ENCODE data around the gene SENP1. TPM values are rescaled to one million over a fixed set of nuclear protein-coding genes. Genes with fewer than 3 reads are reported as not detected.

SENP1 gene
- total RNA-seq, 2 experiments from 2014 or later = 36.2 to 43.4 TPM

DNA sequence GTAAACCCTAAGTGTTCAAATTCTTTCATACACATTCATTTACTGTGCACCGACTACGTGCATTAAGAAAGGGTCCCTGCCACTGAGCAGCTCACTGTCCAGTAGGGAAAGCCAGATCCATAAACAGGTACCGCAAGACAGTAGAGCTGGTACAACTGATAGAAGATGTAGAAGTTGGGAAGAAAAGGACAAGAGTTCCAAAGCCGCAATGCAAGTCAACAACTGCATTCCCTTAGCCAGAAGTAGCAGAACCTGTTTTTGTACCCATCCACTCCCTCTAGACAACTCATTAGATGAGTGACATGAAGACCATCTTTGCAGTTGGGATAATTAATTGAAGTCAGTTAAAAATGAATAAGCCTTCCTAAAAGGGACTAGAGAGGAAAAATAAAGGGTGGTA lies 1.3 kb downstream of the SENP1 start:
- POLR2A ChIA-PET = interaction anchor here (1.3 to 4.3 kb wide), 3 partner anchors 12 to 53 kb away, joined by 3 to 41 read pairs (median 4); partner anchors contain the start of gene ASB8
- no peaks in the 10 kb centered on the region for H3K9me3 Mint-ChIP-seq
- H3K4me1 Mint-ChIP-seq = peaks cover 42% of the 10 kb centered on the region
- H3K27ac Mint-ChIP-seq = peak overlapping the region; percentile 40
- H3K36me3 Mint-ChIP-seq = peaks cover 5% of the 10 kb centered on the region
- ATAC-seq (ENCODE audit: low read depth) (no peak), DNase-seq (no peak)
- H3K4me3 Mint-ChIP-seq = peak overlapping the region; percentile 97
- no peaks in the 10 kb centered on the region for H3K27me3 Mint-ChIP-seq

DNA sequence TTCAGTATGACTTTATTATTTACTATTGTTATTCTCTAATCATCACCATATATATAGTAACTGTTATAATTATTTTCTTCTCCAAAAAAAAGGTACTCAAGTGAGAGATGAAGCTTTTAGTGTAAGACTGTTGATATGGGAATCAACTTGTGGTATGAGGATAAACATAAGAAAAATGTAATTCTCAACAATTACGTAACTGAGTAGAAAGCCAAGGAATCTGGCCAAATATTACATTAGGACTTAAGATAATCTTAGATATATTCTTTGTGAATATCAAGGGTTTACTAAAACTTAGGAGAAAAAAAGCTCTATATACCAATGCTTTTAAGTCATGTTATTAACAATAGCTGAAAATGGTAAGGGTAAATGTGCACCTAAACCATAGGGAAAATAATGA lies 13.3 kb downstream of the SENP1 start:
- DNase-seq (no peak), ATAC-seq (ENCODE audit: low read depth) (no peak)
- H3K27ac Mint-ChIP-seq = no peak overlapping the region
- POLR2A ChIA-PET = no interaction called here
- peaks cover 17% of the 10 kb centered on the region for H3K36me3 Mint-ChIP-seq
- no peak overlapping the region for H3K4me3 Mint-ChIP-seq
- no peaks in the 10 kb centered on the region for H3K9me3 Mint-ChIP-seq
- H3K27me3 Mint-ChIP-seq = no peaks in the 10 kb centered on the region
- H3K4me1 Mint-ChIP-seq = peaks cover 7% of the 10 kb centered on the region

DNA sequence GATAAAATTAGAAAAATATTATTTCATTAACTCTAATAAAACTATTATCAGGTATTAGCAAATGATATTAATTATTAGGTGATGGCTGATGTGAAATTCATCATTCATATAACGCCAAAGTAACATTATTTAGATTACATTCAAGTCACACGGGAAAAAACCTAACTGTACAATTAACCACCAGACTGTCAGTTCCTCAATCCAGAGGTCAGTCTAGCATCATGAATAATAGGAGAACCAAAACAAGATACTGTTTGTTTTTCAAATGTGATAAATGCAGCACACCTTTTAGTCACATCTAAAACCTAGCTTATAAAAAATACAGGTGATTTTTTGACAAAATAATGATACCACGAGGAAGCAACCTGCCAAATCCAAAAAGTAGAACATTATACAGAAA lies 19.6 kb downstream of the SENP1 start:
- POLR2A ChIA-PET = no interaction called here
- no peak overlapping the region for H3K4me3 Mint-ChIP-seq
- no peak overlapping the region for H3K27ac Mint-ChIP-seq
- no peak for DNase-seq
- peaks cover 14% of the 10 kb centered on the region for H3K36me3 Mint-ChIP-seq
- ATAC-seq (ENCODE audit: low read depth) = no peak
- H3K4me1 Mint-ChIP-seq = no peaks in the 10 kb centered on the region
- no peaks in the 10 kb centered on the region for H3K27me3 Mint-ChIP-seq
- H3K9me3 Mint-ChIP-seq = no peaks in the 10 kb centered on the region

DNA sequence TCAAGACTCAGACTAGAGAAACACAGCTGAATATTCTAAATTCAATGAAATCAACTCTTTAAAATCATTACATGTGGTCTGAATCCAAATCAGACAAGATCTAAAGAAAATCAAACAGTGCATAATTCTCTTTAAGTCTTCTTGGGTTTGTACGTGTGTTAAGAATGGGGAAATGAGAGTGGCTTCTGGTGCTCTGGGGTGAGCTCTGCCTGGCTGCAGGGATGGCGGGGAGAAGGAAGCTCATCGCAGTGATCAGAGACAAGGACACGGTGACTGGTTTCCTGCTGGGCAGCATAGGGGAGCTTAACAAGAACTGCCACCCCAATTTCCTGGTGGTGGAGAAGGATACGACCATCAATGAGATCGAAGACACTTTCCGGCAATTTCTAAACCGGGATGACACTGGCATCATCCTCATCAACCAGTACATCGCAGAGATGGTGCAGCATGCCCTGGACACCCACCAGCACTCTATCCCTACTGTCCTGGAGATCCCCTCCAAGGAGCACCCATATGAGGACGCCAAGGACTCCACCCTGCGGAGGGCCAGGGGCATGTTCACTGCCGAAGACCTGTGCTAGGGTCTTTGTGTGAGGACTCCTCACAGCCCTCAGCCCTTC lies 20.9 kb downstream of the SENP1 start:
- no peak for DNase-seq
- no peak overlapping the region for H3K4me3 Mint-ChIP-seq
- peaks cover 12% of the 10 kb centered on the region for H3K36me3 Mint-ChIP-seq
- no peaks in the 10 kb centered on the region for H3K4me1 Mint-ChIP-seq
- H3K9me3 Mint-ChIP-seq = no peaks in the 10 kb centered on the region
- H3K27ac Mint-ChIP-seq = no peak overlapping the region
- POLR2A ChIA-PET = interaction anchor here (0.6 kb wide), 2 partner anchors 53 to 1018 kb away, joined by 4 to 5 read pairs; no protein-coding TSS in a partner anchor
- no peaks in the 10 kb centered on the region for H3K27me3 Mint-ChIP-seq
- no peak for ATAC-seq (ENCODE audit: low read depth)

DNA sequence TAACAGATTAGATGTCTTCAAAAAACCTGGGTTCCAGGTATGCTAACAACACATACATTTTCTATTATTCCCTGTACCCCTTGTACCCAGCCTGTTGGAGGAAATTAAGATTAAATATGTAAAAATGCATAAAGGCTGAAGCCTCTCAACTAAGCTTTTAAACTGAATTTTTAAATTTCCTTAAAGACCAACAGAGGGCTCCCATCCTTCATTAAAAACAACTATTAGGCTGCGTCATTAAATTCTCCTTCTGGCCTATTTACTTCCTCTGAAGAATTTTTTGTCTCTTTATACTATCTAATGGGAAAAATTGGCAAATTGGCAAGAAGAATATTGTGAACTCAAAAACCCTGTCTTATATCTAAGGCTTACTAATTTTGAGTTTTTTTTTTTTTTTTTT lies 21.8 kb downstream of the SENP1 start:
- no peaks in the 10 kb centered on the region for H3K4me1 Mint-ChIP-seq
- DNase-seq (no peak), ATAC-seq (ENCODE audit: low read depth) (no peak)
- POLR2A ChIA-PET = interaction anchor here (0.6 to 0.9 kb wide), 4 partner anchors 10 to 1017 kb away, joined by 3 to 5 read pairs (median 4); no protein-coding TSS in a partner anchor
- peaks cover 14% of the 10 kb centered on the region for H3K36me3 Mint-ChIP-seq
- no peak overlapping the region for H3K27ac Mint-ChIP-seq
- no peaks in the 10 kb centered on the region for H3K9me3 Mint-ChIP-seq
- H3K27me3 Mint-ChIP-seq = no peaks in the 10 kb centered on the region
- H3K4me3 Mint-ChIP-seq = no peak overlapping the region

DNA sequence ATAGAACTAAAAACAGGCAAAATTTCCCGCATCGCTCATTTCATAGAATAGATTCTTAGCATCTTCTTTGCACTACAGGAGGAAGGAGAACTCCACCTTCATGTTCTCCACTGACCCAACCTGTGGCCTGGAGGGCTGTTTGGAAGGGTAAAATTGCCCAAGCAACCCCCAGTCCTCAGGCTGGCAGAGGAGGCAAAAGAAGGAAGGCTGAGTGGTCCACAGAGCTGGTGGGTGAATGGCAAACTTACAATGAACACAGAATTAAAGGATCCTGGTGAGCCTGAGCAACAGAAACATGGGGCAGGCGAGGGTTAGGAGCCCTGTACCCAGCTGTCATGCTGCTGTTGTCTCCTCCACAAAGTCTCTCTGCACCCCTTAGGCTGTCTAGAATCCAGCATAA lies 25.1 kb downstream of the SENP1 start:
- DNase-seq = no peak
- H3K36me3 Mint-ChIP-seq = peaks cover 25% of the 10 kb centered on the region
- H3K4me3 Mint-ChIP-seq = no peak overlapping the region
- no peaks in the 10 kb centered on the region for H3K9me3 Mint-ChIP-seq
- H3K27me3 Mint-ChIP-seq = no peaks in the 10 kb centered on the region
- POLR2A ChIA-PET = no interaction called here
- ATAC-seq (ENCODE audit: low read depth) = no peak
- peaks cover 2% of the 10 kb centered on the region for H3K4me1 Mint-ChIP-seq
- no peak overlapping the region for H3K27ac Mint-ChIP-seq

DNA sequence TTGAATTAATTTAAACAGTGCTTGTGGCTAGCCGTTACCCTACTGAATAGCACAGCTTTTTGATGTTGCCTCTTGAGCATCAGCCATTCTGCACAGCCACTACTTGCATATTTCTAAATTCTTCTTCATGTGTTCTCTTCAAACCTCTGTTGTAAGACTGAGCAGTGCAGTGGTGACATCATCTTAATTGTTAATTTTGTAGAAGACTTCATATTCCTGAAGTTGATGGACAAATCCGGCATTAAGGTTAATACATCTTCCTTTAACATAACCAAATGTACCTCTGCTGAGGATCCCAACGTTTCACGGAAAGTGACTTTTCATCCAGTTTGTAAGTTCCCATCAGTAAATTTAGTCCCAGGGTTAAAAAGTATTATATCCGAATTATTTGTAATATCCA lies 25.6 kb downstream of the SENP1 start:
- DNase-seq (no peak), ATAC-seq (ENCODE audit: low read depth) (no peak)
- Mint-ChIP-seq H3K4me3 (no peak overlapping the region), H3K27me3 (no peaks in the 10 kb centered on the region), H3K9me3 (no peaks in the 10 kb centered on the region), H3K27ac (no peak overlapping the region), H3K36me3 (peaks cover 25% of the 10 kb centered on the region), H3K4me1 (peaks cover 2% of the 10 kb centered on the region)
- POLR2A ChIA-PET = no interaction called here

DNA sequence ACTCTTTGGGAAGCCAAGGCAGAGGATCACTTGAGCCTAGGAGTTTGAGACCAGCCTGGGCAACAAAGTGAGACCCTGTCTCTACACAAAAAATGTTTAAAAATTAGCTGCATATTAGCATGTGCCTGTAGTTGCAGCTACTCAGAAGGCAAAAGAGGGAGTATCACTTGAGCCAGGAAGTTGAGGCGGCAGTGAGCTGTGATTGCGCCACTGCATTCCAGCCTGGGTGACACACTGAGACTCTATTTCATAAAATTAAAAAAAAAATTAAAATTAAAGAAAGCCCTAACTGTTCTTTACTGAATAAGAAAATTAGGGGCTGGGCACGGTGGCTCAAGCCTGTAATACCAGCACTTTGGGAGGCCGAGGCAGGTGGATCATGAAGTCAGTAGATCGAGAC lies 27.0 kb downstream of the SENP1 start:
- Mint-ChIP-seq H3K4me1 (peaks cover 2% of the 10 kb centered on the region), H3K27me3 (no peaks in the 10 kb centered on the region), H3K36me3 (peaks cover 21% of the 10 kb centered on the region), H3K4me3 (no peak overlapping the region), H3K9me3 (no peaks in the 10 kb centered on the region), H3K27ac (no peak overlapping the region)
- POLR2A ChIA-PET = no interaction called here
- ATAC-seq (ENCODE audit: low read depth) (no peak), DNase-seq (no peak)

DNA sequence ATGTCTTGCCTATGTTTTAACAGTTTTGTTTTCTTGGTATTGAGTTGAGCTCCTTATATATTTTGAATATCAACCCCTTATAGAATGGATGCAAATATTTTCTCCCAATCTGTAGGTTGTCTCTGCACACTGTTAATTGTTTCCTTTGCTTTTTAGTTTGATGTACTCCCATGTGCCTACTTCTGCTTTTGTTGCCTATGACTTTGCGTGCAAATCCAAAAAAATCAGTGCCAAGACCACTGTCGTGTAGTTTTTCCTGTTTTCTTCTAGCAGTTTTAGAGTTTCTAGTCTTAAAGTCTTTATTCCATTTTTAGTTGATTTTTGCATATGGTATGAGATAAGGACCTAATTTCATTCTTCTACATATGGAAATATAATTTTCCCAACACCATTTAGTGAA lies 28.8 kb downstream of the SENP1 start:
- Mint-ChIP-seq H3K9me3 (no peaks in the 10 kb centered on the region), H3K4me1 (peaks cover 2% of the 10 kb centered on the region), H3K4me3 (no peak overlapping the region), H3K36me3 (peaks cover 26% of the 10 kb centered on the region), H3K27ac (no peak overlapping the region), H3K27me3 (no peaks in the 10 kb centered on the region)
- POLR2A ChIA-PET = no interaction called here
- ATAC-seq (ENCODE audit: low read depth) = no peak
- DNase-seq = no peak

DNA sequence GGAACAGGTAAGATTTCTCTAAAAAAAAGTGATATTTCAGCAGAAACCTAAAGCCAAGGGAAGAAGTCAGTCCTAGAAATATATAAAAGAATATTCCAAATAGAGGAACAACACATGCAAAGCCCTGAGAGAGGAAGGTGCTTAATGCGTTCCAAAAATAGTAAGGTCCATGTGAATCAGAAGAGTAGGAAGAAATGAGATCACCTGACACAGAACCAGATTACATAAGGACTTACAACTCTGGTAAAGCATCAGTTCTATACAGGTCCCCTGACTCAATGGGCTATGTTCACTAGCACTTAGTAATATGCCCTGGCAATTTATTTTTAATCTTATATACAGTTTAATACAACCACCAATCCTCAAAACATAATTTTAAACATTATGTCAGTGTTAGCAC lies 30.0 kb downstream of the SENP1 start:
- Mint-ChIP-seq H3K4me1 (peaks cover 2% of the 10 kb centered on the region), H3K4me3 (no peak overlapping the region), H3K27me3 (no peaks in the 10 kb centered on the region), H3K27ac (no peak overlapping the region), H3K36me3 (peaks cover 26% of the 10 kb centered on the region), H3K9me3 (no peaks in the 10 kb centered on the region)
- POLR2A ChIA-PET = no interaction called here
- no peak for ATAC-seq (ENCODE audit: low read depth)
- DNase-seq = no peak

DNA sequence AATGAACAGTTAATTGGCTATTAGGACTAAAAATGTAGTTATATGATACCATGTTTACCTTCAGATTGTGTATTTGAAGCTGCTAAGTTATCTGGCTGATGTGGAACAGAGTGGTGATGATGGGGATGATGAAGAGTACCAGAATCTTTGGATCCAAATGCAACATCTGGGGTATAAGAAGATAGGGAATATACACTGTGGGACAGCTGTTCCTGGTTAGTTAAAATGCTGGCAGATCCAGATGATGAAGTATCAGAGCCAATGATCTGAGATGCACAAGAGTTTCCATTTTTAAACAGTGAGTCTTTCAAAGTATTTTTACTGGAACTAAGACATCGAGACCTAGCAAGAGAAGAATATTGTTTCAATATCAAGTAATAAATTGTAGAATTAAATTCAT lies 31.6 kb downstream of the SENP1 start:
- Mint-ChIP-seq H3K9me3 (no peaks in the 10 kb centered on the region), H3K27ac (no peak overlapping the region), H3K36me3 (peaks cover 28% of the 10 kb centered on the region)

DNA sequence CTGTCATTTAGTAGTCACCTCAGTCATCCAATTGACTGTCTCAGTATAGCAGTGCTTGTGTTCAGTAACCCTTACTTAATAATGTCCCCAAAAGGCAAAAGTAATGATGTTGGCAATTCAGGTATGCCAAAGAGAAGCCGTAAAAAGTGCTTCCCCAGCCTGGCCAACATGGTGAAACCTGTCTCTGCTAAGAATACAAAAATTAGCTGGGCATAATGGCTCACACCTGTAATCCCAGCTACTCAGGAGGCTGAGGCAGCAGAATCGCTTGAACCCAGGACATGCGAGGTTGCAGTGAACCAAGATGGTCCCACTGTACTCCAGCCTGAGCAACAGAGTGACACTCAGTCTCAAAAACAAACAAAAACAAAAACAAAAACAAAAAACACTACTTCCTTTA lies 33.6 kb downstream of the SENP1 start:
- no peak for ATAC-seq (ENCODE audit: low read depth)
- peaks cover 2% of the 10 kb centered on the region for H3K4me1 Mint-ChIP-seq
- H3K27me3 Mint-ChIP-seq = no peaks in the 10 kb centered on the region
- POLR2A ChIA-PET = interaction anchor here (1.6 kb wide), 1 partner anchor 33 kb away, joined by 3 read pairs; the partner anchor contains the start of gene SENP1
- no peaks in the 10 kb centered on the region for H3K9me3 Mint-ChIP-seq
- H3K27ac Mint-ChIP-seq = no peak overlapping the region
- no peak for DNase-seq
- H3K4me3 Mint-ChIP-seq = no peak overlapping the region
- H3K36me3 Mint-ChIP-seq = peaks cover 27% of the 10 kb centered on the region

More for the DNA sequence above, 31.6 kb downstream of the SENP1 start:
- Mint-ChIP-seq H3K4me1 (peaks cover 2% of the 10 kb centered on the region), H3K4me3 (no peak overlapping the region), H3K27me3 (no peaks in the 10 kb centered on the region)
- POLR2A ChIA-PET = interaction anchor here (0.6 to 0.7 kb wide), 2 partner anchors 8 to 10 kb away, joined by 3 read pairs; no protein-coding TSS in a partner anchor
- DNase-seq (no peak), ATAC-seq (ENCODE audit: low read depth) (no peak)

DNA sequence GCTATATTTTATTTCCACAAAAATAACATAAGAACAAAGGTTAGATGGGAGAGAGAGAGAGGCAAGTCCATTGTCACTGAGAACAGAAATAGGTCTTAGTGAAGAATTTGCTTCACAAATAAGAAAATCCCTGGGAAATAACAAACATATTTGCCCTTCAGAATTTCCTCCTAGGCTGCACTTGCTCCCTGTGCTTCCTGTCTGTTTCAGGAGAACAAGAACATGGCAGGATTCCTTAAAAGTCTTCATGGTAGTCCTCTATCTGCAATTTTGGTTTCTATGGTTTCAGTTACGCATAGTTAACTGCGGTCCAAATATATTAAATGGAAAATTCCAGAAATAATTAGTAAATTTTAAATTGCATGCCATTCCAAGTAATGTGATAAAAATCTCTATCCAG lies 34.1 kb downstream of the SENP1 start:
- no peak overlapping the region for H3K4me3 Mint-ChIP-seq
- H3K36me3 Mint-ChIP-seq = peaks cover 26% of the 10 kb centered on the region
- H3K27me3 Mint-ChIP-seq = no peaks in the 10 kb centered on the region
- H3K9me3 Mint-ChIP-seq = no peaks in the 10 kb centered on the region
- H3K27ac Mint-ChIP-seq = no peak overlapping the region
- ATAC-seq (ENCODE audit: low read depth) (no peak), DNase-seq (no peak)
- H3K4me1 Mint-ChIP-seq = peaks cover 1% of the 10 kb centered on the region
- POLR2A ChIA-PET = interaction anchor here (1.6 kb wide), 1 partner anchor 34 kb away, joined by 3 read pairs; the partner anchor contains the start of gene SENP1

DNA sequence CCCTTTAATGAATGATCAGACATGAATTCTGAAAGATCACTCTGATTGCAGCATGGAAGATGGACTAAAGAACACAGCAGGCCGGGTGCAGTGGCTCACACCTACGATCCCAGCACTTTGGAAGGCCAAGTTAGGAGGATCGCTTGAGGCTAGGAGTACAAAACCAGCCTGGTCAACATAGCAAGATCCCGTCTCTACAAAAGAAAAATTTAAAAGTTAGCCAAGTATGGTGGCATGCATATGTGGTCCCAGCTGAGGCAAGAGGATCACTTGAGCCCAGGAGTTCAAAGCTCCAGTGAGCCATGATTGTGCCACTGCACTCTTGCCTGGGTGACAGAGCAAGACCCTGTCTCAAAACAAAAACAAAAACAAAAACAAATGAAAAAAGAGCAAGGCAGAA lies 35.1 kb downstream of the SENP1 start:
- Mint-ChIP-seq H3K4me1 (no peaks in the 10 kb centered on the region), H3K27ac (no peak overlapping the region)
- POLR2A ChIA-PET = interaction anchor here (1.6 kb wide), 1 partner anchor 35 kb away, joined by 3 read pairs; the partner anchor contains the start of gene SENP1

More for the DNA sequence above, 35.1 kb downstream of the SENP1 start:
- Mint-ChIP-seq H3K4me3 (no peak overlapping the region), H3K9me3 (no peaks in the 10 kb centered on the region), H3K36me3 (peaks cover 24% of the 10 kb centered on the region), H3K27me3 (no peaks in the 10 kb centered on the region)
- ATAC-seq (ENCODE audit: low read depth) (no peak), DNase-seq (no peak)

All from activated naive CD8-positive, alpha-beta T cell treated with anti-CD3 and anti-CD28 coated beads, Interleukin-2, amount 10 ng/mL, durations not matched to agents 7 days and 5 days (primary cell).